ENCODE results near the gene TMEM25.

The TMEM25 gene

GRCh38 chr11:118532852-118533768, 2.1 kb downstream of the TMEM25 start:
- Histone ChIP-seq H3K27ac (ENCODE audit: low read length) (no peak overlapping the region), H3K9ac (ENCODE audit: low read length) (no peak overlapping the region), H3K4me3 (ENCODE audit: low read length) (no peak overlapping the region), H3K4me1 (ENCODE audit: control insufficient read depth, low read depth, low read length) (peaks cover 14% of the 10 kb centered on the region), H3K27me3 (ENCODE audit: control insufficient read depth, insufficient read depth, low read length) (peaks cover 13% of the 10 kb centered on the region), H3K9me3 (ENCODE audit: control insufficient read depth, low read depth, low read length) (no peaks in the 10 kb centered on the region), H3K36me3 (ENCODE audit: control insufficient read depth, low read depth, low read length) (no peaks in the 10 kb centered on the region)

- H3K36me3 ChIP-seq (ENCODE audit: control insufficient read depth, low read depth, low read length), result no peaks in the 10 kb centered on the region
- H3K4me3 ChIP-seq (ENCODE audit: low read length), result no peak overlapping the region
- H3K9ac ChIP-seq (ENCODE audit: low read length), result no peak overlapping the region
- H3K9me3 ChIP-seq (ENCODE audit: control insufficient read depth, low read depth, low read length), result no peaks in the 10 kb centered on the region
- H3K27me3 ChIP-seq (ENCODE audit: control insufficient read depth, insufficient read depth, low read length), result peaks cover 12% of the 10 kb centered on the region
- no peak overlapping the region for H3K27ac ChIP-seq (ENCODE audit: low read length)
- H3K4me1 ChIP-seq (ENCODE audit: control insufficient read depth, low read depth, low read length), result peaks cover 12% of the 10 kb centered on the region
Measured at GRCh38 chr11:118533769-118534729, 3.1 kb downstream of the TMEM25 start.

- Histone ChIP-seq H3K36me3 (ENCODE audit: control insufficient read depth, low read depth, low read length) (no peaks in the 10 kb centered on the region), H3K9ac (ENCODE audit: low read length) (no peak overlapping the region), H3K4me3 (ENCODE audit: low read length) (no peak overlapping the region)
Measured at GRCh38 chr11:118535261-118535660, 4.3 kb downstream of the TMEM25 start.

GRCh38 chr11:118536726-118537125, 5.7 kb downstream of the TMEM25 start:
- H3K9me3 ChIP-seq (ENCODE audit: control insufficient read depth, low read depth, low read length), result no peaks in the 10 kb centered on the region
- H3K36me3 ChIP-seq (ENCODE audit: control insufficient read depth, low read depth, low read length), result no peaks in the 10 kb centered on the region
- H3K9ac ChIP-seq (ENCODE audit: low read length), result no peak overlapping the region
- no peak overlapping the region for H3K4me3 ChIP-seq (ENCODE audit: low read length)
- no peak overlapping the region for H3K27ac ChIP-seq (ENCODE audit: low read length)
- H3K27me3 ChIP-seq (ENCODE audit: control insufficient read depth, insufficient read depth, low read length), result no peaks in the 10 kb centered on the region
- H3K4me1 ChIP-seq (ENCODE audit: control insufficient read depth, low read depth, low read length), result no peaks in the 10 kb centered on the region

More at GRCh38 chr11:118535261-118535660, 4.3 kb downstream of the TMEM25 start:
- Histone ChIP-seq H3K27me3 (ENCODE audit: control insufficient read depth, insufficient read depth, low read length) (no peaks in the 10 kb centered on the region), H3K4me1 (ENCODE audit: control insufficient read depth, low read depth, low read length) (no peaks in the 10 kb centered on the region), H3K27ac (ENCODE audit: low read length) (no peak overlapping the region), H3K9me3 (ENCODE audit: control insufficient read depth, low read depth, low read length) (no peaks in the 10 kb centered on the region)

GRCh38 chr11:118537409-118537980, 6.5 kb downstream of the TMEM25 start:
- no peaks in the 10 kb centered on the region for H3K4me1 ChIP-seq (ENCODE audit: control insufficient read depth, low read depth, low read length)
- H3K9me3 ChIP-seq (ENCODE audit: control insufficient read depth, low read depth, low read length), result no peaks in the 10 kb centered on the region
- no peaks in the 10 kb centered on the region for H3K27me3 ChIP-seq (ENCODE audit: control insufficient read depth, insufficient read depth, low read length)
- no peak overlapping the region for H3K27ac ChIP-seq (ENCODE audit: low read length)
- no peak overlapping the region for H3K9ac ChIP-seq (ENCODE audit: low read length)
- H3K36me3 ChIP-seq (ENCODE audit: control insufficient read depth, low read depth, low read length), result no peaks in the 10 kb centered on the region
- no peak overlapping the region for H3K4me3 ChIP-seq (ENCODE audit: low read length)

GRCh38 chr11:118544010-118544646, 13.1 kb downstream of the TMEM25 start:
- no peaks in the 10 kb centered on the region for H3K9me3 ChIP-seq (ENCODE audit: control insufficient read depth, low read depth, low read length)
- H3K4me3 ChIP-seq (ENCODE audit: low read length), result no peak overlapping the region
- no peak overlapping the region for H3K27ac ChIP-seq (ENCODE audit: low read length)
- H3K4me1 ChIP-seq (ENCODE audit: control insufficient read depth, low read depth, low read length), result no peaks in the 10 kb centered on the region
- H3K9ac ChIP-seq (ENCODE audit: low read length), result no peak overlapping the region
- H3K36me3 ChIP-seq (ENCODE audit: control insufficient read depth, low read depth, low read length), result no peaks in the 10 kb centered on the region
- H3K27me3 ChIP-seq (ENCODE audit: control insufficient read depth, insufficient read depth, low read length), result no peaks in the 10 kb centered on the region

- Histone ChIP-seq H3K27ac (ENCODE audit: low read length) (no peak overlapping the region), H3K36me3 (ENCODE audit: control insufficient read depth, low read depth, low read length) (no peaks in the 10 kb centered on the region), H3K9ac (ENCODE audit: low read length) (no peak overlapping the region), H3K9me3 (ENCODE audit: control insufficient read depth, low read depth, low read length) (no peaks in the 10 kb centered on the region), H3K4me1 (ENCODE audit: control insufficient read depth, low read depth, low read length) (no peaks in the 10 kb centered on the region), H3K27me3 (ENCODE audit: control insufficient read depth, insufficient read depth, low read length) (no peaks in the 10 kb centered on the region), H3K4me3 (ENCODE audit: low read length) (no peak overlapping the region)
Measured at GRCh38 chr11:118544647-118545010, 13.6 kb downstream of the TMEM25 start.

GRCh38 chr11:118545533-118545932, 14.5 kb downstream of the TMEM25 start:
- Histone ChIP-seq H3K27ac (ENCODE audit: low read length) (no peak overlapping the region), H3K36me3 (ENCODE audit: control insufficient read depth, low read depth, low read length) (no peaks in the 10 kb centered on the region), H3K4me1 (ENCODE audit: control insufficient read depth, low read depth, low read length) (no peaks in the 10 kb centered on the region), H3K9ac (ENCODE audit: low read length) (no peak overlapping the region), H3K4me3 (ENCODE audit: low read length) (no peak overlapping the region), H3K27me3 (ENCODE audit: control insufficient read depth, insufficient read depth, low read length) (no peaks in the 10 kb centered on the region), H3K9me3 (ENCODE audit: control insufficient read depth, low read depth, low read length) (no peaks in the 10 kb centered on the region)

GRCh38 chr11:118547132-118547531, 16.1 kb downstream of the TMEM25 start:
- H3K4me1 ChIP-seq (ENCODE audit: control insufficient read depth, low read depth, low read length), result no peaks in the 10 kb centered on the region
- H3K9me3 ChIP-seq (ENCODE audit: control insufficient read depth, low read depth, low read length), result no peaks in the 10 kb centered on the region
- no peak overlapping the region for H3K4me3 ChIP-seq (ENCODE audit: low read length)
- no peaks in the 10 kb centered on the region for H3K36me3 ChIP-seq (ENCODE audit: control insufficient read depth, low read depth, low read length)
- no peak overlapping the region for H3K27ac ChIP-seq (ENCODE audit: low read length)
- H3K27me3 ChIP-seq (ENCODE audit: control insufficient read depth, insufficient read depth, low read length), result no peaks in the 10 kb centered on the region
- no peak overlapping the region for H3K9ac ChIP-seq (ENCODE audit: low read length)

GRCh38 chr11:118552341-118552740, 21.3 kb downstream of the TMEM25 start:
- no peak overlapping the region for H3K9ac ChIP-seq (ENCODE audit: low read length)
- no peak overlapping the region for H3K27ac ChIP-seq (ENCODE audit: low read length)
- peaks cover 4% of the 10 kb centered on the region for H3K36me3 ChIP-seq (ENCODE audit: control insufficient read depth, low read depth, low read length)
- H3K27me3 ChIP-seq (ENCODE audit: control insufficient read depth, insufficient read depth, low read length), result no peaks in the 10 kb centered on the region
- H3K9me3 ChIP-seq (ENCODE audit: control insufficient read depth, low read depth, low read length), result no peaks in the 10 kb centered on the region
- no peak overlapping the region for H3K4me3 ChIP-seq (ENCODE audit: low read length)
- H3K4me1 ChIP-seq (ENCODE audit: control insufficient read depth, low read depth, low read length), result no peaks in the 10 kb centered on the region

GRCh38 chr11:118560806-118561205, 29.8 kb downstream of the TMEM25 start:
- Histone ChIP-seq H3K4me1 (ENCODE audit: control insufficient read depth, low read depth, low read length) (no peaks in the 10 kb centered on the region), H3K9me3 (ENCODE audit: control insufficient read depth, low read depth, low read length) (no peaks in the 10 kb centered on the region), H3K9ac (ENCODE audit: low read length) (no peak overlapping the region), H3K27me3 (ENCODE audit: control insufficient read depth, insufficient read depth, low read length) (no peaks in the 10 kb centered on the region), H3K4me3 (ENCODE audit: low read length) (no peak overlapping the region), H3K27ac (ENCODE audit: low read length) (no peak overlapping the region), H3K36me3 (ENCODE audit: control insufficient read depth, low read depth, low read length) (no peaks in the 10 kb centered on the region)
